Measurements from ENCODE around the gene COL5A2.

GRCh38 chr2:189013671-189014448 lies 165.7 kb downstream of the COL5A2 start:
- TF ChIP-seq EP300 (IDR thresholded peaks at IDR 0.05) (no peak), CTCF (IDR thresholded peaks at IDR 0.05) (no peak), POLR2A (IDR thresholded peaks at IDR 0.05) (no peak), POLR2AphosphoS5 (IDR thresholded peaks at IDR 0.05) (no peak)

Data from stomach (tissue), 4 donors.